ENCODE measurements around the gene CENPH. TPM values are rescaled to one million over a fixed set of nuclear protein-coding genes. Genes with fewer than 3 reads are reported as not detected.
A peak's percentile ranks its signal among the peaks of the same experiment; 100 is the strongest.
"Not testable (repeated sequence)": the region's sequence is repeated elsewhere in the genome, so short reads cannot be mapped to it uniquely, and the experiment has no call there.

Gene CENPH
- total RNA-seq, 1 donor from 2014 or later, result 2.3 TPM

- peak; percentile 9 for DNase-seq (ENCODE audit: low spot score)
These were observed 17.3 kb downstream of the CENPH start for GRCh38 chr5:69206528-69207190.

DNA sequence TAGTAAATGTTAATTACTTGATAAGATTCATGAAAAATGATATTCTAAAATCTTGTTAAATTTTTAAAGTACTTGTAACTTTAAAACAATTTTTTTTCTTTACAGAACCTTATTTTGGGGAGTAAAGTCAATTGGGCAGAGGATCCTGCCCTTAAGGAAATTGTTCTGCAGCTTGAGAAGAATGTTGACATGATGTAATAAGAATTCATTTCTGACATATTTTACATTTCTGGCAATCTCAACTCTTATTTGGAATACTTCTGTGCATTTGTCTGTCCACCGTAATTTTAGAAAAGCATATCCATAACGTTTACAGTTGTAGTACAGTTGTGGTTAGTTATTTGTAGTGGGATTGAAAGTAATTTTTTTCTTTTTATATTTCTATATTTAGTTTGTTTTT lies 20.2 kb downstream of the CENPH start:
- no peak for DNase-seq (ENCODE audit: low spot score)

DNA sequence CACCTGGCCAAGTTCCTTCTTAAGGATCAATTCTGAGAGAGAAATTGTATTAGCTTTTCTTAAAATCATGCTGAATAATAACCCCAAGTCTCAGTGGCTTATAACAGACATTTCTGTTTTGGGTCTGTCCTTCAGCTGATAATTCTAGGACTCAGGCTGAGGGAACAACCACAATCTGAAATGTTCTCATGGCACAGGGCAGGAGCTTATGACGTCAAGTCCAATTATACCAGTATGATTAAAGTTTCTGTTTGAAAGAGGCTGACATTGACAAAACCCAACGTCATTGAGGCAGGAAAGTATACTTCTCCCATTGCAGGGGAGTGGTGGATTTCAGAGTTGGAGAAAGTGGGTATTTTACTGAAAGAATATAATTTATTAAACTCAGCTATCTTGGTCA lies 21.8 kb downstream of the CENPH start:
- no peak for DNase-seq (ENCODE audit: low spot score)

GRCh38 chr5:69212022-69212421 lies 22.6 kb downstream of the CENPH start:
- DNase-seq (ENCODE audit: low spot score), result no peak

- DNase-seq (ENCODE audit: low spot score), result no peak
These were observed 24.3 kb downstream of the CENPH start for GRCh38 chr5:69213513-69214215.

GRCh38 chr5:69217151-69217511 lies 27.7 kb downstream of the CENPH start:
- DNase-seq (ENCODE audit: low spot score), result no peak

DNA sequence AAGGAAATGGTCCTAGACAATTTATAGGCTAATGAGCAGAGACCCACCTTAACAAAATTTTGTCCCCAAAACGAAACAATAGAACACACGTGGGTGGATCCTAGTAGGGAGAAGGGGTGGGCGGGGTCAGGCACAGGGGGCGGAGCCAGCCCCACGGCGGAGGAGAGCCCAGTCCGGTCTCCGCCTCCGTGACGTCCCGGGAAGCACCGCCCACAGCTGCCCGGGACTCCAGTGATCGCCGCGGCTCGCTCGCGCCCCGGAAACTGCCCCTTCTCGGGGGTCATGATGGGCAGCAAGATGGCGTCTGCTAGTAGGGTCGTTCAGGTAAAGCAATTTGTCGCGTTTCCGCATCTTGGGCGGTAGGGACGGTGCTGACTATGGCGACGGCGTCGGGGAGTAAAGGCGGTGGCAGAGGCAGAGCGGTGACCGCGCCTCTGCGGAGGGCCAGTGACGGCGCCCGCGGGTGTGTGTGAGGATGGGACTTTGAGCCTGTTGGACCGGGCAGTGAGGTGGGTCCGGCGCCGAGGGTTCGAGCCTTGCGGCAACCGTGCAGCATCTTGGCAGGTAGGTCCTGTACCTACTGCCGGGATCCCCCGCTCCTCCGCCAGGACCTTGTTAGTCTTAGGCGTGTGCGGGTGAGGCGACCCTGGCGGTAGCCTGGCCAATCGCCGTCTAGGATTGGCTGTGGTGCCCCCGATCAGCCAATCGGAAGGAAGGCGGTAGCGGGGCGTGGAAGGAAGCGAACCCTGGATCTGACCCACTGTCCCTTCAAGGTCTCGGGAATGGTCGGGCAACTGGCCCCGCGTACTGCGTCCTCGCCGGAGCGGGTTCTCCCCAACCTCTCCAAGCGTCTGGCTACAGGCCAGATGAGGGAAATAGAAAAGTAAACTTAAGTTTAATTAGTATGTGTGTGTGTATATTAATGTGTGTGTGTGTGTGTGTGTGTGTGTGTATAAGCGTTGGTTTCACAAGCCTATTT lies 28.5 kb downstream of the CENPH start:
- DNase-seq (ENCODE audit: low spot score), result peak; percentile 99

GRCh38 chr5:69219939-69220338 lies 30.6 kb downstream of the CENPH start:
- no peak for DNase-seq (ENCODE audit: low spot score)

DNA sequence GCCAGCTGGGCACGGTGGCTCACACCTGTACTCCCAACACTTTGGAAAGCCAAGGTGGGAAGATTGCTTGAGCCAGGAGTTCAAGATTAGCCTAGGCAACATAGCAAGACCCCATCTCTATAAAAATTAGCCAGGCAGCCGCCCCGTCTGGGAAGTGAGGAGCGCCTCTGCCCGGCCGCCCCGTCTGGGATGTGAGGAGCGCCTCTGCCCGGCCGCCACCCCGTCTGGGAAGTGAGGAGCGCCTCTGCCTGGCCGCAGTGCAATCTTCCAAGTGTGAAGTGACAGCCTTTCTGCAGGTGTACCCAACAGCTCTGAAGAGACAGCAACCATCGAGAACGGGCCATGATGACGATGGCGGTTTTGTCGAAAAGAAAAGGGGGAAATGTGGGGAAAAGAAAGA lies 31.0 kb downstream of the CENPH start:
- not testable (repeated sequence) for DNase-seq (ENCODE audit: low spot score)

- not testable (repeated sequence) for DNase-seq (ENCODE audit: low spot score)
These were observed 31.4 kb downstream of the CENPH start for GRCh38 chr5:69220833-69221232.

GRCh38 chr5:69224520-69224919 lies 35.1 kb downstream of the CENPH start:
- DNase-seq (ENCODE audit: low spot score), result no peak

GRCh38 chr5:69225860-69226259 lies 36.5 kb downstream of the CENPH start:
- no peak for DNase-seq (ENCODE audit: low spot score)

GRCh38 chr5:69230181-69230580 lies 40.8 kb downstream of the CENPH start:
- DNase-seq (ENCODE audit: low spot score), result no peak

GRCh38 chr5:69231281-69231680 lies 41.9 kb downstream of the CENPH start:
- no peak for DNase-seq (ENCODE audit: low spot score)

- DNase-seq (ENCODE audit: low spot score), result no peak
These were observed 42.5 kb downstream of the CENPH start for GRCh38 chr5:69231851-69232250.

- peak; percentile 96 for DNase-seq (ENCODE audit: low spot score)
These were observed 45.3 kb downstream of the CENPH start, which contains the start of gene CDK7 for GRCh38 chr5:69234457-69235268. TSS of gene CDK7 (plus strand) at chr5:69234886. CDS start at chr5:69234976, 90 bp downstream.

- DNase-seq (ENCODE audit: low spot score), result not testable (repeated sequence)
These were observed 47.4 kb downstream of the CENPH start for GRCh38 chr5:69236733-69237132.

DNA sequence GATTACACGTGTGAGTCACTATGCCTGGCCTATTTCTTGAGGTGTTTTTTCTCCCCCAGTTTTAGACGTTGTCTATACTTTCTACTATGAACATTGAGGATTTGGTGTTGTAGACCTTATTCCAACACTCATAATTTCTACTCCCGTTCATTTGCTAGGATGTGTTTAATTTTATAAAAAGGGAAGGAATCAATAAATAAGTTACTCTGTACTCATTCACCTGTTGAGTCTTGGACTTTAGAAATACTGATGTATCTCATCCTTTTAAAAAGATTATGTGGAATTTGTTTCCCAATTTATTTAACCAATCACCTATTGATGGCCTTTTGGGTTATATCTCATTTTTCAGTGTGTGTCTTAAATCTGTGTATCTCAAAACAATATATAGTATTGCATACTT lies 48.5 kb downstream of the CENPH start:
- no peak for DNase-seq (ENCODE audit: low spot score)

DNA sequence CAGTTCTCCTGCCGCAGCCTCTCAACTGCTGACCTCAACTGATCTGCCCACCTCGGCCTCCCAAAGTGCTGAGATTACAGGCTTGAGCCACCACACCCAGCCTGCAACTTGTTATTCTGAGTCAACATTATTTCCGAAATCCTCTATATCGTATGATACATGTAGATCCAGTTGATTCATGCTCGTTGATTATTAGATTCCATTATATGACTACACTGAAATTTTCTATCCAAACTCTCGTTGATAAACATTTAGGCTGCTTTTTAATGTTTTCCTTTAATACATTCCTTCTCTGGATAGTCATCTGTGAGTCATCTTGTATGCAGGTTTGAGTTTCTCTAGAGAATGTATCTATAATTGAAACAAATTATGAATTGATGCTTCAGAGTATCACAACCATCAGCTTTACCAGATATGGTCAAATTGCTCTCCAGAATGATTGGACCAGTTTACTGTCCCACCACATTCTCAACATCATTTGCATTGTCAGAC lies 49.4 kb downstream of the CENPH start:
- no peak for DNase-seq (ENCODE audit: low spot score)

DNA sequence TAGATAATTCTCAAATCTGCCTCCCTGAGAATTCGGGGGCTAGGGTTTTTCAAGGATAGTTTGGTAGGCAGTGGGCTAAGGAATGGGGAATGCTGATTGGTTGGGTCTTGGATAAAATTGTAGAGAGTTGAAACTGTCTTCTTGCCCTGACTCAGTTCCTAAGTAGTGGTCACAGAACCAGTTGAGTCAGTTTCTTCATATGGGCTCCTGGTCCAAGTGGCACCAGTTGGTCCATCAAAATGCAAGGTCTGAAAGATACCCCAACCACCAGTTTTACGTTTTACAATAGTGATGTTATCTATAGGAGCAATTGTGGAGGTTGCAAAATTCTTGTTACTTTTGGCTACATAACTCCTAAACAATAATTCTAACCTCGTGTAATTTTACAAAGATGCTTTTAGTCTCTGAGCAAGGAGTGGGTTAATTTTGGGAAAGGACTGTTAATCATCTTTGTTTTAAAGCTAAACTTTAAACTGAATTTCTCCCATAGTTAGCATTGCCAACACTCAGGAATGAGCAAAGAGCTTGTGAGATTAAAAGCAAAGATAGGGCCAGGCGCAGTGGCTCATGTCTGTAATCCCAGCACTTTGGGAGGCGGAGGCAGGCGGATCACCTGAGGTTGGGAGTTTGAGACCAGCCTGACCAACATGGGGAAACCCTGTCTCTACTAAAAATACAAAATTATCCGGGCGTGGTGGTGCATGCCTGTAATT lies 53.0 kb downstream of the CENPH start:
- DNase-seq (ENCODE audit: low spot score), result no peak

Data from mesenteric fat pad (tissue), 1 donor.